HepG2 (cell line): Measurements from ENCODE around the gene OTULINL. TPM values are rescaled to one million over a fixed set of nuclear protein-coding genes. Genes with fewer than 3 reads are reported as not detected.

Experiments
- ATAC-seq: fragments of 200-7000 bp; cut with Tn5 transposase; 3 replicates; pipeline ENCODE4 v1.9.1; 2020; ENCODE audit warnings: mild to moderate bottlenecking, moderate library complexity
- BruUV-seq: library from RNA; stranded (reverse); fragments of 400-500 nt; replicated peaks from 2 replicates; lab custom pipeline; 2021; lab: Mats Ljungman, UMichigan
- CTCF ChIA-PET: fragments of 300-600 bp; formaldehyde crosslinking; extraction: SDS; loops from one replicate; lab custom pipeline; 2021; ENCODE audit warnings: low total read pairs, inconsistent platforms, low intra/inter-chr PET ratio; lab: Yijun Ruan, JAX
- POLR2A ChIA-PET: fragments of 350-600 bp; sonication (Branson Sonifier 250); formaldehyde crosslinking; loops from one replicate; lab custom pipeline; 2020; ENCODE audit warnings: antibody characterized with exemption, inconsistent platforms; lab: Yijun Ruan, JAX
- DNase-seq: peaks from one replicate; pipeline ENCODE4 v3.0.0-alpha.2; 2015; ENCODE audit warnings: low spot score
- FAIRE-seq: peaks from 3 replicates; lab custom pipeline; 2011; peaks lifted over from hg19 to GRCh38; lab: Jason Lieb, UNC
- H2AFZ ChIP-seq: one replicate; pipeline ENCODE4 v1.6.1; 2011; ENCODE audit warnings: low read length, inconsistent platforms
- H3K27ac ChIP-seq: fragments of 300-600 bp; 3 replicates; pipeline ENCODE4 v1.8.0; 2011; ENCODE audit warnings: mixed run types, mild to moderate bottlenecking, mixed read lengths, low read length, inconsistent platforms; ENCODE audit not compliant: insufficient read depth; ENCODE audit errors: extremely low read length
- H3K27me3 ChIP-seq, 2 experiments: fragments of 200-600 bp in 1 of 2; 2 replicates in 1 of 2; 3 replicates in 1 of 2; pipeline versions ENCODE4 v1.6.0 to v1.8.0; 2011; ENCODE audit warnings: low read length in 2 of 2, mild to moderate bottlenecking in 2 of 2, moderate library complexity in 2 of 2, inconsistent platforms in 1 of 2; ENCODE audit not compliant: insufficient read depth in 2 of 2, control insufficient read depth in 1 of 2
- H3K36me3 ChIP-seq, 2 experiments: fragments of 200-600 bp in 1 of 2; replicated peaks in 1 of 2; 2 replicates in 1 of 2; 3 replicates in 1 of 2; pipeline versions ENCODE4 v1.5.1 to v1.8.0; 2011; ENCODE audit warnings: low read length in 2 of 2, inconsistent platforms in 1 of 2; ENCODE audit not compliant: insufficient read depth in 2 of 2, control insufficient read depth in 1 of 2
- H3K4me1 ChIP-seq: 2 replicates; pipeline ENCODE4 v1.5.1; 2012; ENCODE audit warnings: low read length, inconsistent platforms; ENCODE audit not compliant: insufficient read depth
- H3K4me2 ChIP-seq: 2 replicates; pipeline ENCODE4 v1.6.0; 2011; ENCODE audit warnings: low read depth, low read length, inconsistent platforms
- H3K4me3 ChIP-seq, 3 experiments: fragments of 200-600 bp in 1 of 3; sonication (generic), shearing (Covaris generic) in 1 of 3; replicated peaks in 1 of 3; 2 replicates each; pipeline ENCODE4 v1.5.1; 2011 to 2016; ENCODE audit warnings: low read length in 3 of 3, inconsistent platforms in 2 of 3, low read depth in 2 of 3, mild to moderate bottlenecking in 2 of 3, control low read depth in 1 of 3, mixed read lengths in 1 of 3; ENCODE audit not compliant: insufficient read depth in 1 of 3
- H3K79me2 ChIP-seq: one replicate; pipeline ENCODE4 v1.6.1; 2011; ENCODE audit warnings: low read length, inconsistent platforms; ENCODE audit not compliant: insufficient read depth
- H3K9ac ChIP-seq: 2 replicates; pipeline ENCODE4 v1.6.0; 2011; ENCODE audit warnings: mild to moderate bottlenecking, low read depth, low read length, inconsistent platforms; ENCODE audit not compliant: insufficient read depth
- H3K9me3 ChIP-seq: 2 replicates; pipeline ENCODE4 v1.5.1; 2012; ENCODE audit warnings: mild to moderate bottlenecking, low read length
- H4K20me1 ChIP-seq: 2 replicates; pipeline ENCODE4 v1.6.0; 2011; ENCODE audit warnings: inconsistent platforms, mild to moderate bottlenecking, low read length, moderate library complexity; ENCODE audit not compliant: insufficient read depth
- GTF3A ChIP-seq: sonication (generic); formaldehyde crosslinking; conservative IDR thresholded peaks from 2 replicates; pipeline ENCODE4 v1.4.0; 2020; ENCODE audit warnings: mild to moderate bottlenecking, missing genetic modification reagents
- HNRNPLL ChIP-seq: fragments of 200-400 bp; formaldehyde crosslinking; IDR thresholded peaks from 2 replicates; pipeline ENCODE4 v1.6.1; 2017; ENCODE audit warnings: mild to moderate bottlenecking, low read depth, low read length; ENCODE audit not compliant: poor library complexity, severe bottlenecking
- NONO ChIP-seq, 2 experiments: fragments of 450-650 bp in 1 of 2; sonication (generic) in 1 of 2; formaldehyde crosslinking in 1 of 2; IDR thresholded peaks in 1 of 2; conservative IDR thresholded peaks in 1 of 2; 2 replicates each; pipeline versions ENCODE4 v1.6.1 to v1.8.0; 2017 to 2022; ENCODE audit warnings: mild to moderate bottlenecking in 1 of 2, missing genetic modification reagents in 1 of 2, moderate library complexity in 1 of 2
- SP2 ChIP-seq: sonication (generic); formaldehyde crosslinking; IDR thresholded peaks from 2 replicates; pipeline ENCODE4 v1.5.1; 2020; ENCODE audit warnings: mild to moderate bottlenecking, missing genetic modification reagents
- WGBS: methylation state at CpG from one replicate; pipeline ENCODE4 v1.1.6; 2017; ENCODE audit warnings: low lambda C conversion rate; 5-methylcytosine and 5-hydroxymethylcytosine counted together
- in situ Hi-C: cut with HindIII; loops from 2 replicates; pipeline ENCODE4 v1.10.0; 2017; ENCODE audit warnings: low pct_unique_long_range_greater_than_20kb; ENCODE audit not compliant: extremely low pct_ligation_motif_present
- intact Hi-C: fragments of 100-400 bp; cut with micrococcal nuclease; formaldehyde crosslinking; loops from one replicate; pipeline ENCODE4 v1.10.0; 2022; ENCODE audit not compliant: unreplicated experiment
- polyA plus RNA-seq, 8 experiments: library from polyadenylated mRNA; depleted of rRNA in 3 of 8; stranded (reverse) in 7 of 8; unstranded in 1 of 8; fragments of >200 nt; fragmentation: Illumina TruSeq in 4 of 8; extraction: Trizol in 4 of 8; gene quantifications; 2 replicates each; pipeline versions ENCODE4 v1.2.1 to v1.2.3, GENCODE V29; 2011 to 2016; ENCODE audit warnings: low read depth in 4 of 8, missing spikeins in 1 of 8, mixed read lengths in 1 of 8; ENCODE audit not compliant: insufficient read depth in 1 of 8
- total RNA-seq, 5 experiments: library from RNA; depleted of rRNA; stranded (reverse); fragments of >200 nt; fragmentation: Illumina TruSeq; extraction: Trizol; gene quantifications; 2 replicates each; pipeline ENCODE4 v1.2.3, GENCODE V29; 2016; ENCODE audit warnings: low read depth in 1 of 5
- TF ChIP-seq, protein P1 (sequence below): sonication (generic); formaldehyde crosslinking; conservative IDR thresholded peaks from 2 replicates; pipeline ENCODE4 v1.8.0; 2022; ENCODE audit warnings: missing genetic modification reagents
- TF ChIP-seq, protein P2 (sequence below), 2 experiments: sonication (generic) in 1 of 2; formaldehyde crosslinking in 1 of 2; IDR thresholded peaks; 2 replicates each; pipeline versions ENCODE4 v1.4.0 to v1.6.1; 2018 to 2020; ENCODE audit warnings: missing genetic modification reagents in 2 of 2, borderline replicate concordance in 1 of 2, low read depth in 1 of 2, mild to moderate bottlenecking in 1 of 2, missing biosample characterization in 1 of 2
- TF ChIP-seq, protein P3 (sequence below): IDR thresholded peaks from 2 replicates; pipeline ENCODE4 v1.6.1; 2016; ENCODE audit warnings: mild to moderate bottlenecking

OTULINL gene
- total and polyA plus RNA-seq, 2 of the 13 experiments (the other 11 are each of a cell fraction or from before 2014, with no cell fraction given): 0.04 to 0.40 TPM

DNA sequence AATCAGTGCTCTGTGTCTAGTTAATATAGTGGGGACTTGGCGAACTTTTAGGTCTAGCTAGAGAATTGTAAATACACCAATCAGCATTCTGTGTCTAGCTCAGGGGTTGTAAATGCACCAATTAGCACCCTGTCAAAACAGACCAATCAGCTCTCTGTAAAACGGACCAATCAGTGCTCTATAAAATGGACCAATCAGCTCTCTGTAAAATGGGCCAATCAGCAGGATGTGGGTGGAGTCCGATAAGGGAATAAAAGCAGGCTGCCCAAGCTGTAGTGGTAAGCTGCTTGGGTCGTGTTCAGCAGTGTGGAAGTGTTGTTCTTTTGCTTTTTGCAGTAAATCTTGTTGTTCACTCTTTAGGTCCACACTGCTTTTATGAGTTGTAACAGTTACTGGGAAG is 3.6 kb upstream of the OTULINL start:
- CTCF ChIA-PET: no interaction called here
- Histone ChIP-seq H3K79me2 (no peaks in the 10 kb centered on the region), H3K4me3 (no peak overlapping the region), H3K4me1 (peaks cover 21% of the 10 kb centered on the region), H3K9me3 (no peaks in the 10 kb centered on the region), H2AFZ (no peak overlapping the region), H3K4me2 (no peak overlapping the region), H3K27ac (no peak overlapping the region), H3K9ac (no peak overlapping the region), H3K36me3 (no peaks in the 10 kb centered on the region), H4K20me1 (no peaks in the 10 kb centered on the region), H3K27me3 (peaks cover 5 to 47% of the 10 kb centered on the region in 2 experiments)
- BruUV-seq: no TSS peak
- TF ChIP-seq SP2 (CRISPR knock-in tag) (no peak), GTF3A (CRISPR knock-in tag) (no peak)
- TF ChIP-seq, protein P1, sequence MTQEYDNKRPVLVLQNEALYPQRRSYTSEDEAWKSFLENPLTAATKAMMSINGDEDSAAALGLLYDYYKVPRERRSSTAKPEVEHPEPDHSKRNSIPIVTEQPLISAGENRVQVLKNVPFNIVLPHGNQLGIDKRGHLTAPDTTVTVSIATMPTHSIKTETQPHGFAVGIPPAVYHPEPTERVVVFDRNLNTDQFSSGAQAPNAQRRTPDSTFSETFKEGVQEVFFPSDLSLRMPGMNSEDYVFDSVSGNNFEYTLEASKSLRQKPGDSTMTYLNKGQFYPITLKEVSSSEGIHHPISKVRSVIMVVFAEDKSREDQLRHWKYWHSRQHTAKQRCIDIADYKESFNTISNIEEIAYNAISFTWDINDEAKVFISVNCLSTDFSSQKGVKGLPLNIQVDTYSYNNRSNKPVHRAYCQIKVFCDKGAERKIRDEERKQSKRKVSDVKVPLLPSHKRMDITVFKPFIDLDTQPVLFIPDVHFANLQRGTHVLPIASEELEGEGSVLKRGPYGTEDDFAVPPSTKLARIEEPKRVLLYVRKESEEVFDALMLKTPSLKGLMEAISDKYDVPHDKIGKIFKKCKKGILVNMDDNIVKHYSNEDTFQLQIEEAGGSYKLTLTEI: no peak
- WGBS: 47% methylated on average over 4 of the region's 4 CpGs
- intact Hi-C loops: no loop called here
- POLR2A ChIA-PET: no interaction called here
- FAIRE-seq (no peak), ATAC-seq (no peak), DNase-seq (no peak)
- in situ Hi-C loops: no loop called here

DNA sequence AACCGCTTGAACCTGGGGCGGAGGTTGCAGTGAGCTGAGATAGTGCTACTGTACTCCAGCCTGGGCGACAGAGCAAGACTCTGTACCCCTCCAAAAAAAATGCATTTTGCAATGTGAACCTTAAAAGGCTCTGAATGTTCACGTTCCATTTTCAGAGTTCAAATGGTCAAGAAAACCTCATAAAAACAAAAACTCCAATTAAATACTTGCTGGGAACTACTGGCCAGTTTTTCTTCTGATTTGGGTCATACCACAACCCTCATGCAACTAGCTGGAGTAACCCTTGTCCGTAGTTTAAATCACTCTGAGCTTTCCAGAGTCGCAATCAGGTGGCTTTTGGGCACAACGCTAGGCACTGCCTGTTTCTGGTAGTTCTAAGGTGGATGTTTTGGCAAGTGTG is 2.3 kb upstream of the OTULINL start:
- Histone ChIP-seq H3K4me3 (no peak overlapping the region), H3K79me2 (no peaks in the 10 kb centered on the region), H3K4me1 (peaks cover 21% of the 10 kb centered on the region), H3K27me3 (peaks cover 7 to 54% of the 10 kb centered on the region in 2 experiments), H3K9me3 (no peaks in the 10 kb centered on the region), H4K20me1 (no peaks in the 10 kb centered on the region), H2AFZ (no peak overlapping the region), H3K27ac (no peak overlapping the region), H3K4me2 (no peak overlapping the region), H3K9ac (no peak overlapping the region), H3K36me3 (no peaks in the 10 kb centered on the region)
- ChIA-PET POLR2A (no interaction called here), CTCF (no interaction called here)
- TF ChIP-seq, protein P2, sequence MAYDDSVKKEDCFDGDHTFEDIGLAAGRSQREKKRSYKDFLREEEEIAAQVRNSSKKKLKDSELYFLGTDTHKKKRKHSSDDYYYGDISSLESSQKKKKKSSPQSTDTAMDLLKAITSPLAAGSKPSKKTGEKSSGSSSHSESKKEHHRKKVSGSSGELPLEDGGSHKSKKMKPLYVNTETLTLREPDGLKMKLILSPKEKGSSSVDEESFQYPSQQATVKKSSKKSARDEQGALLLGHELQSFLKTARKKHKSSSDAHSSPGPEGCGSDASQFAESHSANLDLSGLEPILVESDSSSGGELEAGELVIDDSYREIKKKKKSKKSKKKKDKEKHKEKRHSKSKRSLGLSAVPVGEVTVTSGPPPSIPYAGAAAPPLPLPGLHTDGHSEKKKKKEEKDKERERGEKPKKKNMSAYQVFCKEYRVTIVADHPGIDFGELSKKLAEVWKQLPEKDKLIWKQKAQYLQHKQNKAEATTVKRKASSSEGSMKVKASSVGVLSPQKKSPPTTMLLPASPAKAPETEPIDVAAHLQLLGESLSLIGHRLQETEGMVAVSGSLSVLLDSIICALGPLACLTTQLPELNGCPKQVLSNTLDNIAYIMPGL (CRISPR knock-in tag; IDR thresholded peaks at IDR 0.05; ENCODE audit: borderline replicate concordance in 1 of 2, low read depth in 1 of 2): no peak
- TF ChIP-seq, protein P3, sequence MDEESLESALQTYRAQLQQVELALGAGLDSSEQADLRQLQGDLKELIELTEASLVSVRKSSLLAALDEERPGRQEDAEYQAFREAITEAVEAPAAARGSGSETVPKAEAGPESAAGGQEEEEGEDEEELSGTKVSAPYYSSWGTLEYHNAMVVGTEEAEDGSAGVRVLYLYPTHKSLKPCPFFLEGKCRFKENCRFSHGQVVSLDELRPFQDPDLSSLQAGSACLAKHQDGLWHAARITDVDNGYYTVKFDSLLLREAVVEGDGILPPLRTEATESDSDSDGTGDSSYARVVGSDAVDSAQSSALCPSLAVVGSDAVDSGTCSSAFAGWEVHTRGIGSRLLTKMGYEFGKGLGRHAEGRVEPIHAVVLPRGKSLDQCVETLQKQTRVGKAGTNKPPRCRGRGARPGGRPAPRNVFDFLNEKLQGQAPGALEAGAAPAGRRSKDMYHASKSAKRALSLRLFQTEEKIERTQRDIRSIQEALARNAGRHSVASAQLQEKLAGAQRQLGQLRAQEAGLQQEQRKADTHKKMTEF (CRISPR knock-in tag): no peak
- no peak for TF ChIP-seq NONO (IDR thresholded peaks at IDR 0.05)
- TF ChIP-seq NONO (CRISPR knock-in tag; conservative IDR thresholded peaks at IDR 0.05): no peak
- no peak for TF ChIP-seq HNRNPLL
- intact Hi-C loops (no loop called here), in situ Hi-C loops (no loop called here)
- DNase-seq: no peak
- BruUV-seq: no TSS peak
- FAIRE-seq: no peak
- no peak for ATAC-seq
- 23% methylated on average over 7 of the region's 7 CpGs for WGBS
